GM18873 (cell line): ENCODE measurements around the gene APEH.
"Not testable (repeated sequence)": the region's sequence is repeated elsewhere in the genome, so short reads cannot be mapped to it uniquely, and the experiment has no call there.

Experiments
- ATAC-seq: cut with Tn5 transposase; IDR thresholded peaks from one replicate; pipeline ENCODE4 v1.9.1; 2021; ENCODE audit warnings: mild to moderate bottlenecking, moderate library complexity, moderate number of reproducible peaks; ENCODE audit not compliant: unreplicated experiment, low FRiP score

Gene APEH

GRCh38 chr3:49688338-49689045, 14.3 kb downstream of the APEH start:
- not testable (repeated sequence) for ATAC-seq

- ATAC-seq = peak; percentile 40
These were observed 15.1 kb downstream of the APEH start, which contains the start of the genes MST1 and RNF123 for GRCh38 chr3:49689046-49689907. Gene MST1 (minus strand): TSS chr3:49689474. CDS start chr3:49688691, 783 bp downstream. Gene RNF123 (plus strand): TSS chr3:49689557. CDS start chr3:49691166, 1,609 bp downstream.

- ATAC-seq = not testable (repeated sequence)
These were observed 15.9 kb downstream of the APEH start for GRCh38 chr3:49689908-49690624.

- not testable (repeated sequence) for ATAC-seq
These were observed 16.7 kb downstream of the APEH start for GRCh38 chr3:49690856-49691255.

- ATAC-seq = not testable (repeated sequence)
These were observed 17.3 kb downstream of the APEH start for GRCh38 chr3:49691481-49691880.

- not testable (repeated sequence) for ATAC-seq
These were observed 20.4 kb downstream of the APEH start for GRCh38 chr3:49694409-49695070.

- not testable (repeated sequence) for ATAC-seq
These were observed 21.3 kb downstream of the APEH start for GRCh38 chr3:49695350-49696015.

- no peak for ATAC-seq
These were observed 25.3 kb downstream of the APEH start for GRCh38 chr3:49699281-49699979.

GRCh38 chr3:49700014-49700413, 25.9 kb downstream of the APEH start:
- no peak for ATAC-seq

GRCh38 chr3:49700453-49701128, 26.4 kb downstream of the APEH start:
- no peak for ATAC-seq

GRCh38 chr3:49701388-49702077, 27.4 kb downstream of the APEH start:
- no peak for ATAC-seq

GRCh38 chr3:49702672-49703071, 28.5 kb downstream of the APEH start:
- ATAC-seq = no peak

- no peak for ATAC-seq
These were observed 29.3 kb downstream of the APEH start for GRCh38 chr3:49703443-49703927.

- no peak for ATAC-seq
These were observed 29.8 kb downstream of the APEH start for GRCh38 chr3:49703956-49704355.

- ATAC-seq = no peak
These were observed 30.5 kb downstream of the APEH start for GRCh38 chr3:49704629-49705028.

GRCh38 chr3:49705390-49705960, 31.3 kb downstream of the APEH start:
- no peak for ATAC-seq

GRCh38 chr3:49706456-49707112, 32.4 kb downstream of the APEH start:
- ATAC-seq = no peak
